ENCODE measurements around the gene ZSWIM9.
A peak's percentile ranks its signal among the peaks of the same experiment; 100 is the strongest.

ZSWIM9 gene

GRCh38 chr19:48169939-48170803, at the start of gene ZSWIM9, which contains the start of gene LIG1:
TSS of gene ZSWIM9 (plus strand) at chr19:48170680. CDS start at chr19:48171803, 1,123 bp downstream.
TSS of gene LIG1 (minus strand) at chr19:48170344. CDS start at chr19:48165566, 4,778 bp downstream.
- peak; percentile 86 for DNase-seq

GRCh38 chr19:48121066-48121465, 49.4 kb upstream of the ZSWIM9 start:
- DNase-seq: no peak

GRCh38 chr19:48121909-48122371, 48.5 kb upstream of the ZSWIM9 start:
- no peak for DNase-seq

- DNase-seq: no peak
Measured at GRCh38 chr19:48122421-48122820, 48.1 kb upstream of the ZSWIM9 start.

GRCh38 chr19:48123907-48124651, 46.4 kb upstream of the ZSWIM9 start:
- no peak for DNase-seq

GRCh38 chr19:48127561-48127960, 42.9 kb upstream of the ZSWIM9 start:
- DNase-seq: no peak

- DNase-seq: no peak
Measured at GRCh38 chr19:48133094-48133493, 37.4 kb upstream of the ZSWIM9 start.

GRCh38 chr19:48135411-48135810, 35.1 kb upstream of the ZSWIM9 start:
- DNase-seq: no peak

- DNase-seq: no peak
Measured at GRCh38 chr19:48136547-48136946, 33.9 kb upstream of the ZSWIM9 start.

- DNase-seq: no peak
Measured at GRCh38 chr19:48137411-48137810, 33.1 kb upstream of the ZSWIM9 start.

- no peak for DNase-seq
Measured at GRCh38 chr19:48139053-48139452, 31.4 kb upstream of the ZSWIM9 start.

GRCh38 chr19:48147597-48148175, 22.8 kb upstream of the ZSWIM9 start:
- no peak for DNase-seq

- no peak for DNase-seq
Measured at GRCh38 chr19:48148576-48148975, 21.9 kb upstream of the ZSWIM9 start.

- no peak for DNase-seq
Measured at GRCh38 chr19:48149430-48149829, 21.1 kb upstream of the ZSWIM9 start.

GRCh38 chr19:48152551-48152950, 17.9 kb upstream of the ZSWIM9 start:
- DNase-seq: peak; percentile 71

- DNase-seq: no peak
Measured at GRCh38 chr19:48154003-48154402, 16.5 kb upstream of the ZSWIM9 start.

GRCh38 chr19:48158210-48158790, 12.2 kb upstream of the ZSWIM9 start:
- DNase-seq: no peak

GRCh38 chr19:48168689-48169088, 1.8 kb upstream of the ZSWIM9 start:
- no peak for DNase-seq

GRCh38 chr19:48169578-48169938, 922 bp upstream of the ZSWIM9 start:
- peak; percentile 95 for DNase-seq

- DNase-seq: no peak
Measured at GRCh38 chr19:48170817-48171347, 402 bp downstream of the ZSWIM9 start.

- no peak for DNase-seq
Measured at GRCh38 chr19:48171710-48172109, 1.2 kb downstream of the ZSWIM9 start.

GRCh38 chr19:48174445-48175030, 4.1 kb downstream of the ZSWIM9 start:
- no peak for DNase-seq
